GM21381 (cell line): ENCODE data around the gene RGS9BP.
"Not testable (repeated sequence)": the region's sequence is repeated elsewhere in the genome, so short reads cannot be mapped to it uniquely, and the experiment has no call there.

Experiments used
- ATAC-seq: cut with Tn5 transposase; IDR thresholded peaks from one replicate; pipeline ENCODE4 v1.9.1; 2021; ENCODE audit warnings: mild to moderate bottlenecking, moderate library complexity; ENCODE audit not compliant: unreplicated experiment

Gene RGS9BP

DNA sequence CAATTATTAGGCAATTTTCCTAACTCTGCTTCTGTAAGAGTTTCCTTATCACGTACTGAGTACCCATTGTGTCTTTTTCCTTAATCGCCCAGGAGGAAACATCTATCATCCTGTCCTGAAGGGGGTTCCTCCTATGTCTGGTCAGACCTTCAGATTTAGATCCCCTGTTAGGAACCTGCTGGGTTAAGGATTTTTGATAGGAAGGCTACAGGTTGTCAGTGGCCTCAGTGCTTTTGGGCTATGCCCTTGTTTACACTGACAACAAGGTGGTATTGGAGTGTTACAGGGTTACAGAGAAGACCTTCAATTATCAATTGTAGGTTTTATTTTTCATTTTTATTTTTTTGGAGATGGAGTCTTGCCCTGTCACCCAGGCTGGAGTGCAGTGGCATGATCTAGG lies 19.2 kb downstream of the RGS9BP start:
- not testable (repeated sequence) for ATAC-seq

- ATAC-seq = not testable (repeated sequence)
These were observed 19.9 kb downstream of the RGS9BP start for GRCh38 chr19:32695506-32695905.

- ATAC-seq = not testable (repeated sequence)
These were observed 21.1 kb downstream of the RGS9BP start for GRCh38 chr19:32696771-32697170.

GRCh38 chr19:32700129-32700528 lies 24.5 kb downstream of the RGS9BP start:
- not testable (repeated sequence) for ATAC-seq

DNA sequence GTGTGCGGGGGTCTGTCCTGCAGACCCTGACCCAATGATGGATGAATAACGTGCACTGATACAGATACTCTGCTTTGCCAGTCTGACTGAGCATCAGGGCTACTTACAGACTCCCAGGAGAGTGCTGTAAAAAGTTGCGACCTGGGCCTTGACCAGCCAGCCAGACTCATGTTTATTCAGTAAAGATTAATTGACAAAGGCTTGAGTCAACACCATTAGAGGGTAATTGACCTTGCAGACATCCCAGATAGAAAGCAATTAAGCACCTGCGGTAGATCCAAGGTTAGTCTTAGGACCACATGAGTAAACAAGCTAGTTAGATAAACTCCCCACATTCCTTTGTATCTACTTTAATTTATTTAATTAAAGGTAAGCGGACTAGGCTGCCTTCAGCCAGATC lies 26.4 kb downstream of the RGS9BP start:
- ATAC-seq = no peak

- not testable (repeated sequence) for ATAC-seq
These were observed 28.4 kb downstream of the RGS9BP start for GRCh38 chr19:32704006-32704405.

DNA sequence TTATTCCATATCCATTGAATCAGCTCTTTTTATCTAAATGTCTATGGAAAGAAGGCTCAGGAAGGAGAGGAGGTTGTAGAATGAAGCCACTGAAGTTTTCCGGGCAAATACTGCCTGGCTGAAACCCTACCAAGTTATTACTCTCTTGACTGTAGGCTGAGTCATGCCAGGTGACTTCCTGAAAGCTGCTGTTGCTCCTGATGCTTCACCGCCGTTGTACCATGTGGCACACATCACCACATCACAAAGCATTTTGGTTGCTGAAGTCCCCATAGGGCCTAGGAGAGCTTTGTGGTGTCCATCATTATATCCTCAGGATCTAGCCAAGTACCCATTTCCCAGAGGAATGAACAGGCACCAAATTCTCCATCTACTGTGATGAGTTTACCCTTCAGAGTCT lies 32.8 kb downstream of the RGS9BP start:
- no peak for ATAC-seq

GRCh38 chr19:32709032-32709431 lies 33.4 kb downstream of the RGS9BP start:
- no peak for ATAC-seq

DNA sequence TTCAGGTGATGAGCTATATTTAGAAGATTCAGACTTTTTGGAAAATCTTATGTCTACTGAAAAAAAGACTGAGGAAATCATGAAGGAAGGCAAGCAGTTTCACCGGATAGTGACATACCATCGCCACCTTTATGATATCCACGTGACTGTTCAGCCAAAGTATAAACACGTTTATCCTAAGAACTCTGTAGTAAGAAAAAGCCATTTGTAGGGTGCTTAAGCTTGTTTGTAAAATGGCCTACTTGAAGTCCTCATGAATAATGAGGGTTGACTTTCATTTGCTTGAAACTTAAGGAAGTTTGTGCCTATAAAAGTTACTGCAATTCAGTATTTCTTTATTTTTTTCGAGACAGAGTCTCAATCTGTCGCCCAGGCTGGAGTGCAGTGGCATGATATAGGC lies 36.1 kb downstream of the RGS9BP start:
- ATAC-seq = no peak

GRCh38 chr19:32716203-32716602 lies 40.6 kb downstream of the RGS9BP start:
- not testable (repeated sequence) for ATAC-seq

GRCh38 chr19:32717496-32717895 lies 41.8 kb downstream of the RGS9BP start:
- ATAC-seq = no peak

GRCh38 chr19:32718286-32718685 lies 42.6 kb downstream of the RGS9BP start:
- no peak for ATAC-seq

DNA sequence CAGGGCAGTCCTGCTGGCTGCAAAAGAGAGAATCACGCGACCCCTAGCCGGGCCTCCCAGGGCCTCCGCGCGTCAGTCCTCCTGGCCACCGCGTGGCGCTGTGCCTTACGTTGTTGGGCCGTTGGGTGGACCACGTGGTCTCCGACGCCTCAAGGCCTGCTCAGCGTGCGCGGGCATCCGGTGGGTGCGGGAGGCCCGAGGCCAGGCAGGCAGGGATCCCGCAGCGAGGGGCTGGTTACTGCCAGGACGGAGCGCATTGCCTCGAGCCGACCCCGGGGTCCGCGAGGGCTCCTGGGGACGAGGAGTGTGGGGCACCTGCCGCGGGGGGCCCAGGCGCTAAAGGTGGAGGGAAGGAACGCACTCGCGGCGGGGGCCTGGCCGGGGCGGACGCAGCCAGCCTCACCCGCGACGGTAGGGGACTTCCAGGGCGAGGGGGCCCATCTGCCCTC lies 44.0 kb downstream of the RGS9BP start, which contains the start of gene TDRD12:
TDRD12 (plus strand) TSS at position 157 of the 449 bp plus-strand sequence. CDS start 306 bp downstream, outside the sequence.
- no peak for ATAC-seq

DNA sequence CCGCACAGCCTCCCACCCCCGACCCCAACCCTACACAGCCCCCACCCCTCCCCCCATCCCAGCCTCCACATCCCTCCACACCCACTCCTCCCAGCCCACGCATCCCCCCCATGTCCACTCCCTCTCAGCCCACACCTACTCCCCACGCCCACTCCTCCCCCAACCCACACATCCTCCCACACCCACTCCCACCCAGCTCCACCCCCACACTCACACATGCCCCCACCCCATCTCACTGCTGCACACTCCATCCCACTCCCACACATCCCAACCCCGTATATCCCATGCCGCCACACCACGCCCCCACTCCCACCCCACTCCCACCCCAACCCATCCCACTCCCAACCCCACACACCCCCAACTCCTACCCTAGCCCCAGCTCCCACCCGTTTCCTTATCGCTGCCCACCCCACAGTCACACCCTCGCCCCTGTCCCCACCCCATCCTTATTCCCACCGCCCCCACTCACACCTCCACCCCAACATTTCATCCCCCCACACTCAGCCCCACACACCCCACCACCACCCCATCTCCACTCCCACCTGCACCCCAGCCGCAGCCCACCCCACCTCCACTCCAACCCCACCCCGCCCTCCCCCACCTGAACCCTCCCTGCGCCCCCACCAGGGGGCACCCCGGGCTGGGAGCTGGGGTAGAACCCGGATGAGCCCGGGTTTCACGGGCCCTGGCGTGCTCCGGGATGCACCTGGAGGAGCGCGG lies 44.7 kb downstream of the RGS9BP start:
- ATAC-seq = no peak

DNA sequence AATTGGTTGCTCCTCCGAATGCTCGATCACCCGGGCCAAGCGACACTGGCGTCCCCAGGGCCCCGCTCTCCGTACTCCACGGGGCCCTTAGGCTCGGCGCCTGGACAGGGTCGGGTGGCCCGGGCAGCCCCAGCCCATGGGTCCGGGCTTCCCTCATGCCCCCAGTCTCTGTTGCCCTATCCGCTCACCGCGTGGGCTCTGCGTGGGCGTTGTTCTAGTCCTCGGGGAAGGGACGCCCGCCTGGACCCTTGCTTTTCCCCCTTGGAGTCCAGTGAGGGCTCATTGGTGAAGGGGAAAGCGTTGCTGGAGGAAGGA lies 45.2 kb downstream of the RGS9BP start:
- ATAC-seq = no peak
